MM.1S (cell line): ENCODE results near the gene GPR35.

Experiments
- CTCF ChIP-seq: fragments of 300-600 bp; sonication (generic); IDR thresholded peaks from 2 replicates; pipeline ENCODE4 v1.5.1; 2016; ENCODE audit warnings: antibody characterized with exemption, low read length, mixed read lengths
- EZH2 ChIP-seq: fragments of 300-600 bp; sonication (generic); optimal IDR thresholded peaks from 2 replicates; pipeline ENCODE3; 2017; ENCODE audit warnings: low read depth, mild to moderate bottlenecking, antibody characterized with exemption, low read length, mixed read lengths
- EZH2phosphoT487 ChIP-seq: fragments of 300-600 bp; sonication (generic); IDR thresholded peaks from 2 replicates; pipeline ENCODE4 v1.6.1; 2018; ENCODE audit warnings: antibody characterized with exemption, low read length

- no peak for TF ChIP-seq CTCF
- TF ChIP-seq EZH2 = no peak
- TF ChIP-seq EZH2phosphoT487 = no peak
These were observed 40.7 kb upstream of the GPR35 start for GRCh38 chr2:240584486-240585031.
